ENCODE data around the gene EGR1. TPM values are rescaled to one million over a fixed set of nuclear protein-coding genes. Genes with fewer than 3 reads are reported as not detected.

EGR1 gene
- total and polyA plus RNA-seq, 2 of the 4 experiments (the other 2 are of a cell fraction) = 2.9 to 104 TPM

DNA sequence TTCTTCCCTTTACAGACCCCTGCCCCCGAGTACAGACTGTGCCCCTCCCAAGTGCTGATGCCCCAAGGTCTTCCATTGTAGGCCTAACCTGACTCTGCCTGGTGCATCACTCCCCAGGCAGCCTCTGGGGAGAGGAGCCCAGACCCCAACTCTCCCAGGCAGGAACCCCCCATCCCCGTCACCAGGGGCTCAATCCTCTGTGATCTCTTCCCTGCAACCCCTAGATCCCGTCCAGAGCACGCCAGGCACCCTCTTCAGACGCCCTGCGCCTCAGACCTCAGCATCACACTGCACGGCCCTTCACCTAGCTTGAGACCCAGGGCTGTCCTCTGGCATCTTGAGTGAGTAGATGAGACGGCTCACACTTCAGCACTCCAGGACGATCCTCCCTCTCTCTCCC, 6.4 kb upstream of the EGR1 start:
- Histone ChIP-seq H3K56ac (ENCODE audit: extremely low read depth, insufficient read depth, low read length) (no peak overlapping the region), H3K79me1 (ENCODE audit: low read depth in 1 of 2, low read length in 2 of 2) (peaks cover 3 to 4% of the 10 kb centered on the region in 2 experiments; a peak in 2 of 4 replicates), H4K5ac (ENCODE audit: low read depth, low read length) (no peak overlapping the region), H2BK120ac (ENCODE audit: low read depth, low read length) (no peak overlapping the region), H2BK5ac (ENCODE audit: low read depth, low read length, poor library complexity, severe bottlenecking) (no peak overlapping the region), H2AK5ac (ENCODE audit: low read depth, low read length) (0 out of 2 replicates have a peak overlapping the region, but pooled peaks have one; percentile 3), H3K23ac (ENCODE audit: low read depth, low read length) (no peak overlapping the region), H2BK15ac (ENCODE audit: low read depth, low read length) (no peak overlapping the region), H3K14ac (replicated peaks; ENCODE audit: low read depth, low read length) (no peak overlapping the region), H3K9me3 (ENCODE audit: control insufficient read depth, insufficient read depth, low read length) (no peaks in the 10 kb centered on the region), H4K91ac (ENCODE audit: insufficient read depth, low read depth, low read length) (no peak overlapping the region), H3K4me3 (ENCODE audit: insufficient read depth, low read depth, low read length) (no peak overlapping the region), H3K9ac (ENCODE audit: low read depth, low read length) (no peak overlapping the region), H2AFZ (replicated peaks; ENCODE audit: low read length, poor library complexity) (no peak overlapping the region), H2AK9ac (replicated peaks; ENCODE audit: low read depth, low read length, poor library complexity) (no peak overlapping the region), H3K27ac (ENCODE audit: insufficient read depth, low read length) (no peak overlapping the region), H3K4me2 (ENCODE audit: low read depth, low read length) (no peak overlapping the region), H3K18ac (ENCODE audit: low read depth, low read length) (no peak overlapping the region), H3K9me1 (ENCODE audit: insufficient read depth, low read length) (peaks cover 3% of the 10 kb centered on the region; the same call in 1 of the 2 replicates), H4K8ac (ENCODE audit: low read depth in 2 of 2, low read length in 2 of 2) (no peak overlapping the region), H3K4me1 (ENCODE audit: control insufficient read depth, insufficient read depth, low read length) (peaks cover 2% of the 10 kb centered on the region; the same call in 1 of the 2 replicates), H3K36me3 (ENCODE audit: control insufficient read depth, insufficient read depth, low read length) (no peaks in the 10 kb centered on the region), H3K4ac (ENCODE audit: low read depth, low read length) (no peak overlapping the region), H2BK20ac (ENCODE audit: low read depth, low read length) (no peak overlapping the region), H4K20me1 (ENCODE audit: insufficient read depth, low read length) (no peaks in the 10 kb centered on the region), H3K27me3 (ENCODE audit: control insufficient read depth, insufficient read depth, low read length) (peaks cover 13% of the 10 kb centered on the region)
- ChIA-PET POLR2A (ENCODE audit: unreplicated experiment) (no interaction called here), CTCF (no interaction called here)
- ATAC-seq (ENCODE audit: low read depth) (no peak), DNase-seq (no peak)
- in situ Hi-C loops (cut with MboI; ENCODE audit: low sequenced_read_pairs) (no loop called here), intact Hi-C loops (cut with micrococcal nuclease) (no loop called here), dilution Hi-C loops (cut with HindIII; ENCODE audit: low sequenced_read_pairs, unreplicated experiment) (no loop called here)
- no peak for TF ChIP-seq RCOR1 (IDR thresholded peaks at IDR 0.05; ENCODE audit: insufficient replicate concordance, low read length)
- no peak for TF ChIP-seq POLR2A (IDR thresholded peaks at IDR 0.05; ENCODE audit: low read depth, low read length)
- TF ChIP-seq, protein P1, sequence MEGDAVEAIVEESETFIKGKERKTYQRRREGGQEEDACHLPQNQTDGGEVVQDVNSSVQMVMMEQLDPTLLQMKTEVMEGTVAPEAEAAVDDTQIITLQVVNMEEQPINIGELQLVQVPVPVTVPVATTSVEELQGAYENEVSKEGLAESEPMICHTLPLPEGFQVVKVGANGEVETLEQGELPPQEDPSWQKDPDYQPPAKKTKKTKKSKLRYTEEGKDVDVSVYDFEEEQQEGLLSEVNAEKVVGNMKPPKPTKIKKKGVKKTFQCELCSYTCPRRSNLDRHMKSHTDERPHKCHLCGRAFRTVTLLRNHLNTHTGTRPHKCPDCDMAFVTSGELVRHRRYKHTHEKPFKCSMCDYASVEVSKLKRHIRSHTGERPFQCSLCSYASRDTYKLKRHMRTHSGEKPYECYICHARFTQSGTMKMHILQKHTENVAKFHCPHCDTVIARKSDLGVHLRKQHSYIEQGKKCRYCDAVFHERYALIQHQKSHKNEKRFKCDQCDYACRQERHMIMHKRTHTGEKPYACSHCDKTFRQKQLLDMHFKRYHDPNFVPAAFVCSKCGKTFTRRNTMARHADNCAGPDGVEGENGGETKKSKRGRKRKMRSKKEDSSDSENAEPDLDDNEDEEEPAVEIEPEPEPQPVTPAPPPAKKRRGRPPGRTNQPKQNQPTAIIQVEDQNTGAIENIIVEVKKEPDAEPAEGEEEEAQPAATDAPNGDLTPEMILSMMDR (conservative IDR thresholded peaks at IDR 0.05; ENCODE audit: low read depth, low read length) = no peak
- no peak for TF ChIP-seq FOS (IDR thresholded peaks at IDR 0.05; ENCODE audit: low read depth, low read length)
- TF ChIP-seq CEBPB (IDR thresholded peaks at IDR 0.05; ENCODE audit: low read depth, low read length) = no peak
- TF ChIP-seq MAFK (IDR thresholded peaks at IDR 0.05; ENCODE audit: low read depth, low read length) = no peak
- no peak for TF ChIP-seq MXI1 (IDR thresholded peaks at IDR 0.05; ENCODE audit: borderline replicate concordance, low read depth, low read length)
- TF ChIP-seq, protein P2, sequence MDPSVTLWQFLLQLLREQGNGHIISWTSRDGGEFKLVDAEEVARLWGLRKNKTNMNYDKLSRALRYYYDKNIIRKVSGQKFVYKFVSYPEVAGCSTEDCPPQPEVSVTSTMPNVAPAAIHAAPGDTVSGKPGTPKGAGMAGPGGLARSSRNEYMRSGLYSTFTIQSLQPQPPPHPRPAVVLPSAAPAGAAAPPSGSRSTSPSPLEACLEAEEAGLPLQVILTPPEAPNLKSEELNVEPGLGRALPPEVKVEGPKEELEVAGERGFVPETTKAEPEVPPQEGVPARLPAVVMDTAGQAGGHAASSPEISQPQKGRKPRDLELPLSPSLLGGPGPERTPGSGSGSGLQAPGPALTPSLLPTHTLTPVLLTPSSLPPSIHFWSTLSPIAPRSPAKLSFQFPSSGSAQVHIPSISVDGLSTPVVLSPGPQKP (IDR thresholded peaks at IDR 0.05; ENCODE audit: borderline replicate concordance, low read depth, low read length) = no peak
- no peak for TF ChIP-seq RAD21 (IDR thresholded peaks at IDR 0.05; ENCODE audit: low read length)
- no peak for TF ChIP-seq CHD1 (IDR thresholded peaks at IDR 0.05; ENCODE audit: low read depth, low read length)
- TF ChIP-seq BHLHE40 (IDR thresholded peaks at IDR 0.05; ENCODE audit: low read depth, low read length) = no peak
- TF ChIP-seq, protein P3, sequence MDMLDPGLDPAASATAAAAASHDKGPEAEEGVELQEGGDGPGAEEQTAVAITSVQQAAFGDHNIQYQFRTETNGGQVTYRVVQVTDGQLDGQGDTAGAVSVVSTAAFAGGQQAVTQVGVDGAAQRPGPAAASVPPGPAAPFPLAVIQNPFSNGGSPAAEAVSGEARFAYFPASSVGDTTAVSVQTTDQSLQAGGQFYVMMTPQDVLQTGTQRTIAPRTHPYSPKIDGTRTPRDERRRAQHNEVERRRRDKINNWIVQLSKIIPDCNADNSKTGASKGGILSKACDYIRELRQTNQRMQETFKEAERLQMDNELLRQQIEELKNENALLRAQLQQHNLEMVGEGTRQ (IDR thresholded peaks at IDR 0.05; ENCODE audit: low read depth, low read length) = no peak
- TF ChIP-seq NFE2L2 (IDR thresholded peaks at IDR 0.05; ENCODE audit: low read depth, low read length) = no peak
- no peak for TF ChIP-seq MAZ (IDR thresholded peaks at IDR 0.05; ENCODE audit: borderline replicate concordance, low read depth, low read length)
- no TSS peak for BruUV-seq (replicated peaks)
- WGBS, 2 experiments (ENCODE audit: extremely low coverage in 2 of 2, insufficient read length in 1 of 2) = 77% methylated on average over 6 of the region's 9 CpGs; no CpG with 5 or more reads in 1 of the 2 experiments

Data from IMR-90 (cell line).